GM12878 (cell line): ENCODE results near the gene DPF3. TPM values are rescaled to one million over a fixed set of nuclear protein-coding genes. Genes with fewer than 3 reads are reported as not detected.

Experiments used
- ATAC-seq: fragments of 200-7000 bp; cut with Tn5 transposase; 3 replicates; pipeline ENCODE4 v1.9.1; 2020; ENCODE audit warnings: mild to moderate bottlenecking, moderate library complexity
- BruUV-seq: library from RNA; stranded (reverse); fragments of 400-500 nt; replicated peaks from 2 replicates; lab custom pipeline; 2021; lab: Mats Ljungman, UMichigan
- CTCF ChIA-PET: fragments of 300-600 bp; sonication (Branson Sonifier 250); formaldehyde crosslinking; extraction: SDS; loops from one replicate; lab custom pipeline; 2021; ENCODE audit warnings: inconsistent platforms; lab: Yijun Ruan, JAX
- POLR2A ChIA-PET: fragments of 350-600 bp; formaldehyde crosslinking; extraction: SDS; loops from one replicate; lab custom pipeline; 2021; ENCODE audit warnings: inconsistent platforms; lab: Charles Lee
- RAD21 ChIA-PET: fragments of 300-600 bp; sonication (Branson Sonifier 250); formaldehyde crosslinking; loops from one replicate; lab custom pipeline; 2023; ENCODE audit warnings: antibody characterized with exemption; ENCODE audit not compliant: unreplicated experiment; lab: Charles Lee
- SMC1A ChIA-PET: fragments of 300-600 bp; sonication (Branson Sonifier 250); formaldehyde crosslinking; loops from one replicate; lab custom pipeline; 2023; ENCODE audit not compliant: unreplicated experiment, uncharacterized antibody; lab: Charles Lee
- DNase-seq: peaks from one replicate; pipeline ENCODE4 v3.0.0-alpha.2; 2011; ENCODE audit warnings: low read depth, low spot score
- FAIRE-seq: peaks from 3 replicates; lab custom pipeline; 2011; peaks lifted over from hg19 to GRCh38; lab: Jason Lieb, UNC
- H2AFZ ChIP-seq: 2 replicates; pipeline ENCODE4 v1.6.0; 2011; ENCODE audit warnings: low read depth, low read length, control low read depth; ENCODE audit not compliant: control insufficient read depth
- H3K27ac ChIP-seq: 2 replicates; pipeline ENCODE4 v1.5.1; 2011; ENCODE audit warnings: control low read depth; ENCODE audit not compliant: control insufficient read depth, insufficient read depth
- H3K27me3 ChIP-seq, 2 experiments: replicated peaks in 1 of 2; 2 replicates each; pipeline versions ENCODE4 v1.6.0 to v1.6.1; 2011; ENCODE audit warnings: low read length in 1 of 2; ENCODE audit not compliant: control insufficient read depth in 2 of 2, insufficient read depth in 2 of 2
- H3K36me3 ChIP-seq, 2 experiments: 2 replicates each; pipeline ENCODE4 v1.5.1; 2011; ENCODE audit warnings: low read length in 1 of 2; ENCODE audit not compliant: control insufficient read depth in 2 of 2, insufficient read depth in 2 of 2
- H3K4me1 ChIP-seq: 2 replicates; pipeline ENCODE4 v1.6.1; 2011; ENCODE audit warnings: mild to moderate bottlenecking, low read length, moderate library complexity, mixed read lengths; ENCODE audit not compliant: control insufficient read depth, insufficient read depth
- H3K4me2 ChIP-seq: 2 replicates; pipeline ENCODE4 v1.6.0; 2011; ENCODE audit warnings: control low read depth; ENCODE audit not compliant: control insufficient read depth, insufficient read depth
- H3K4me3 ChIP-seq: fragments of 200-600 bp; sonication (generic); 2 replicates; pipeline ENCODE4 v1.5.1; 2016
- H3K79me2 ChIP-seq: 2 replicates; pipeline ENCODE4 v1.6.0; 2011; ENCODE audit warnings: low read length; ENCODE audit not compliant: control insufficient read depth, insufficient read depth
- H3K9ac ChIP-seq: 2 replicates; pipeline ENCODE4 v1.8.0; 2011; ENCODE audit warnings: low read length, control low read depth, mixed read lengths; ENCODE audit not compliant: control insufficient read depth, insufficient read depth
- H3K9me3 ChIP-seq: replicated peaks from 3 replicates; pipeline ENCODE4 v1.5.1; 2011; ENCODE audit warnings: mild to moderate bottlenecking, low read length; ENCODE audit not compliant: control insufficient read depth, insufficient read depth
- H4K20me1 ChIP-seq: 2 replicates; pipeline ENCODE4 v1.6.0; 2011; ENCODE audit not compliant: control insufficient read depth, insufficient read depth
- BMI1 ChIP-seq: fragments of 450-650 bp; IDR thresholded peaks from 2 replicates; pipeline ENCODE4 v1.6.1; 2016; ENCODE audit warnings: mild to moderate bottlenecking, moderate library complexity, borderline replicate concordance
- CBX3 ChIP-seq: fragments of 200-600 bp; sonication (generic); IDR thresholded peaks from 2 replicates; pipeline ENCODE4 v1.6.1; 2016; ENCODE audit warnings: low read depth, borderline replicate concordance
- EP300 ChIP-seq, 2 experiments: fragments of 150-350 bp in 1 of 2; IDR thresholded peaks; 2 replicates each; pipeline ENCODE4 v1.6.1; 2011 to 2012; ENCODE audit warnings: low read depth in 2 of 2, low read length in 2 of 2, borderline replicate concordance in 1 of 2, improper control_type of control experiment in 1 of 2, inconsistent platforms in 1 of 2; ENCODE audit not compliant: control insufficient read depth in 1 of 2
- ESRRA ChIP-seq: IDR thresholded peaks from 2 replicates; pipeline ENCODE4 v1.6.1; 2012; ENCODE audit warnings: mild to moderate bottlenecking, low read length, improper control_type of control experiment
- MEF2A ChIP-seq: IDR thresholded peaks from 2 replicates; pipeline ENCODE4 v1.6.1; 2011; ENCODE audit warnings: low read depth, mild to moderate bottlenecking, low read length, moderate library complexity; ENCODE audit not compliant: insufficient read depth
- MLLT1 ChIP-seq: fragments of 450-650 bp; IDR thresholded peaks from 2 replicates; pipeline ENCODE4 v1.6.1; 2016; ENCODE audit warnings: mild to moderate bottlenecking
- NR2C1 ChIP-seq: fragments of 450-650 bp; IDR thresholded peaks from 2 replicates; pipeline ENCODE4 v1.6.1; 2017; ENCODE audit warnings: antibody characterized with exemption, mild to moderate bottlenecking, moderate library complexity
- SKIL ChIP-seq: fragments of 450-650 bp; IDR thresholded peaks from 2 replicates; pipeline ENCODE4 v1.6.1; 2017; ENCODE audit warnings: mild to moderate bottlenecking, low read depth, inconsistent platforms; ENCODE audit not compliant: poor library complexity, severe bottlenecking
- ZBED1 ChIP-seq: IDR thresholded peaks from 2 replicates; pipeline ENCODE4 v1.6.1; 2016; ENCODE audit warnings: borderline replicate concordance
- ZBTB4 ChIP-seq: fragments of 450-650 bp; formaldehyde crosslinking; IDR thresholded peaks from 2 replicates; pipeline ENCODE4 v1.4.0; 2022; ENCODE audit warnings: mild to moderate bottlenecking, moderate library complexity
- WGBS: methylation state at CpG from one replicate; pipeline ENCODE4 v1.1.6; 2016; ENCODE audit warnings: low lambda C conversion rate; ENCODE audit not compliant: insufficient replicate concordance, insufficient coverage; ENCODE audit errors: missing lambda C conversion rate; 5-methylcytosine and 5-hydroxymethylcytosine counted together
- in situ Hi-C: fragments of 300-500 bp; cut with MboI; formaldehyde crosslinking; loops from 9 replicates; pipeline ENCODE4 v1.14.3; 2018; ENCODE audit warnings: mixed read lengths
- intact Hi-C: fragments of 100-400 bp; cut with micrococcal nuclease; formaldehyde crosslinking; loops from one replicate; pipeline ENCODE4 v1.14.2; 2022; ENCODE audit not compliant: unreplicated experiment
- polyA plus RNA-seq, 11 experiments: library from polyadenylated mRNA; depleted of rRNA in 4 of 11; unstranded in 6 of 11; stranded (reverse) in 5 of 11; fragments of >200 nt; fragmentation: Nextera tagmentation in 4 of 11; fragmentation: Illumina TruSeq in 1 of 11; extraction: Ambion mirVana in 4 of 11; extraction: Trizol in 1 of 11; gene quantifications; 1 replicate in 1 of 11; 2 replicates in 10 of 11; pipeline versions ENCODE4 v1.2.1 to v1.2.3, GENCODE V29; 2011 to 2016; ENCODE audit warnings: inconsistent platforms in 2 of 11, missing spikeins in 2 of 11, low read depth in 1 of 11
- total RNA-seq, 4 experiments: library from RNA; depleted of rRNA in 3 of 4; stranded (reverse); fragments of >200 nt in 3 of 4; fragmentation: Illumina TruSeq in 1 of 4; extraction: Trizol in 1 of 4; gene quantifications; 2 replicates each; pipeline versions ENCODE4 v1.2.1 to v1.2.3, GENCODE V29; 2013 to 2021

DPF3 gene
- total and polyA plus RNA-seq, 10 of the 15 experiments (the other 5 are each of a cell fraction or from before 2014, with no cell fraction given): 0.69 to 8.0 (median 2.2) TPM

GRCh38 chr14:72736786-72737559, 156.9 kb downstream of the DPF3 start:
- BruUV-seq: no TSS peak

More at GRCh38 chr14:72736786-72737559, 156.9 kb downstream of the DPF3 start:
- H3K9ac ChIP-seq: no peak overlapping the region
- no peak overlapping the region for H3K27ac ChIP-seq
- no peaks in the 10 kb centered on the region; a peak in 1 of 4 replicates for H3K27me3 ChIP-seq
- no peaks in the 10 kb centered on the region for H3K4me1 ChIP-seq
- ChIA-PET CTCF (interaction anchor here (1.1 kb wide), 1 partner anchor 220 kb away, joined by 3 read pairs; no protein-coding TSS in a partner anchor), RAD21 (interaction anchor here (0.9 kb wide), 1 partner anchor 219 kb away, joined by 4 read pairs; no protein-coding TSS in a partner anchor), POLR2A (interaction anchor here (0.7 kb wide), 2 partner anchors 195 to 405 kb away, joined by 3 to 4 read pairs; no protein-coding TSS in a partner anchor), SMC1A (interaction anchor here (0.7 to 1.2 kb wide), 3 partner anchors 17 to 173 kb away, joined by 3 to 4 read pairs (median 3); no protein-coding TSS in a partner anchor)
- in situ Hi-C loops: no loop called here
- TF ChIP-seq ESRRA: no peak
- TF ChIP-seq NR2C1: no peak
- TF ChIP-seq BMI1: no peak
- TF ChIP-seq MLLT1: no peak
- no peak for TF ChIP-seq ZBTB4 (CRISPR knock-in tag)
- no peak for TF ChIP-seq EP300 (IDR thresholded peaks at IDR 0.05; ENCODE audit: borderline replicate concordance in 1 of 2, control insufficient read depth in 1 of 2, low read depth in 2 of 2, low read length in 2 of 2)
- no peak for TF ChIP-seq MEF2A
- TF ChIP-seq CBX3: no peak
- TF ChIP-seq ZBED1: no peak
- TF ChIP-seq SKIL: no peak
- H4K20me1 ChIP-seq: no peaks in the 10 kb centered on the region
- FAIRE-seq (no peak), ATAC-seq (no peak), DNase-seq (no peak)
- no peaks in the 10 kb centered on the region for H3K9me3 ChIP-seq
- no peak overlapping the region for H3K4me2 ChIP-seq
- no peak overlapping the region for H2AFZ ChIP-seq
- H3K79me2 ChIP-seq: no peaks in the 10 kb centered on the region
- no peak overlapping the region for H3K4me3 ChIP-seq
- intact Hi-C loops: no loop called here
- 67% methylated on average over 14 of the region's 14 CpGs for WGBS
- no peaks in the 10 kb centered on the region; a peak in 1 of 4 replicates for H3K36me3 ChIP-seq
